Endothelial cell (in vitro differentiated cells): ENCODE data around the gene MSRB3. TPM values are rescaled to one million over a fixed set of nuclear protein-coding genes. Genes with fewer than 3 reads are reported as not detected.
A peak's percentile ranks its signal among the peaks of the same experiment; 100 is the strongest.

Experiments
- DNase-seq: peaks from one replicate; pipeline ENCODE4 v3.0.0; 2021; ENCODE audit warnings: low spot score
- H3K27ac Mint-ChIP-seq: one replicate; pipeline ENCODE4 v1.8.0; 2021; ENCODE audit warnings: mixed read lengths, inconsistent platforms; ENCODE audit not compliant: unreplicated experiment
- H3K27me3 Mint-ChIP-seq: one replicate; pipeline ENCODE4 v1.8.0; 2021; ENCODE audit warnings: mild to moderate bottlenecking, moderate library complexity, mixed read lengths, inconsistent platforms; ENCODE audit not compliant: unreplicated experiment
- H3K36me3 Mint-ChIP-seq: one replicate; pipeline ENCODE4 v1.8.0; 2021; ENCODE audit warnings: mild to moderate bottlenecking, low read depth, mixed read lengths, inconsistent platforms; ENCODE audit not compliant: unreplicated experiment
- H3K4me1 Mint-ChIP-seq: one replicate; pipeline ENCODE4 v1.8.0; 2021; ENCODE audit warnings: mild to moderate bottlenecking, mixed read lengths, inconsistent platforms; ENCODE audit not compliant: unreplicated experiment
- H3K4me3 Mint-ChIP-seq: one replicate; pipeline ENCODE4 v1.8.0; 2021; ENCODE audit warnings: mild to moderate bottlenecking, mixed read lengths, inconsistent platforms; ENCODE audit not compliant: unreplicated experiment
- H3K9me3 Mint-ChIP-seq: one replicate; pipeline ENCODE4 v1.8.0; 2021; ENCODE audit warnings: mixed read lengths, inconsistent platforms; ENCODE audit not compliant: unreplicated experiment
- total RNA-seq: library from RNA; stranded (reverse); fragmentation: NEBNext Ultra II Directional; extraction: Animal tissue kit (Norgen Biotek cat#: 25700); gene quantifications from one replicate; pipeline ENCODE4 v1.2.1, GENCODE V29; 2021; ENCODE audit not compliant: unreplicated experiment
- TF ChIP-seq, protein P1 (sequence below): fragments of 200-600 bp; sonication (generic); IDR thresholded peaks from one replicate; pipeline ENCODE4 v1.5.0; 2021; ENCODE audit warnings: antibody characterized with exemption; ENCODE audit not compliant: unreplicated experiment

MSRB3 gene
- total RNA-seq, 1 donor from 2014 or later = 19.9 TPM

DNA sequence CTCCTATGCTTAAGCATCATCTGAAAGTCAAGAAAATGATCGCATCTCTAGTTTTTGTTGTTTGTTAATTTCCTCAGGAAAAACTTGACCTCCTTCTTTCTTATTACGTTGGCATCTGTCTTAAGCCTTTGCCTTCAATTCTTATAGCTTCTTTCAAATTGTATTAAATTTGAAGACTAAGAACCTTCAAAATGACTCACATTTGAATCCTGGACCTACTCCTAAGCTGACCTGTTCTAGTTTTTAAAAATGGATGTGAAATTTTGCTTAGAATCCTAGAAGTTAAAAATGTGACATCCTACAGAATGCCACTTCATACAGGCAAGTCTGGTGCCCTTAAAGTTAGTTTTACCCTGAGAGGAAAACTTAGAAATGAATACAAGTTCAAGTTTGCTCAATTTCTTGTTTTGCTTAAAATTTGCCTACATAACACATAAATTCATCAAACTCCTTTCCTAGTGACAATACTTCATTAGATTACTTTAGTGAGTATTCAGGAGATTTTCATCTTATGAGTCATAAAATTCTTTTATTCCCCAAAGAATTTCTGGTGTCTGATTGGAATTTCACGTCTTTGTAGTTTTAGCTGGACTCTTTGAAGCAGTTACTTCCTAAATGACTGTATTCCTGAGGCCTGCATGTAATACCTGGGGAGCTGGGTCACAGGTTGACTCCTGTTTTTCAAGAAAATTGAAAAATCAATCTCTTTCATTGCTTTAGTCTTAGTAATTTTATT, 152.3 kb downstream of the MSRB3 start:
- TF ChIP-seq, protein P1, sequence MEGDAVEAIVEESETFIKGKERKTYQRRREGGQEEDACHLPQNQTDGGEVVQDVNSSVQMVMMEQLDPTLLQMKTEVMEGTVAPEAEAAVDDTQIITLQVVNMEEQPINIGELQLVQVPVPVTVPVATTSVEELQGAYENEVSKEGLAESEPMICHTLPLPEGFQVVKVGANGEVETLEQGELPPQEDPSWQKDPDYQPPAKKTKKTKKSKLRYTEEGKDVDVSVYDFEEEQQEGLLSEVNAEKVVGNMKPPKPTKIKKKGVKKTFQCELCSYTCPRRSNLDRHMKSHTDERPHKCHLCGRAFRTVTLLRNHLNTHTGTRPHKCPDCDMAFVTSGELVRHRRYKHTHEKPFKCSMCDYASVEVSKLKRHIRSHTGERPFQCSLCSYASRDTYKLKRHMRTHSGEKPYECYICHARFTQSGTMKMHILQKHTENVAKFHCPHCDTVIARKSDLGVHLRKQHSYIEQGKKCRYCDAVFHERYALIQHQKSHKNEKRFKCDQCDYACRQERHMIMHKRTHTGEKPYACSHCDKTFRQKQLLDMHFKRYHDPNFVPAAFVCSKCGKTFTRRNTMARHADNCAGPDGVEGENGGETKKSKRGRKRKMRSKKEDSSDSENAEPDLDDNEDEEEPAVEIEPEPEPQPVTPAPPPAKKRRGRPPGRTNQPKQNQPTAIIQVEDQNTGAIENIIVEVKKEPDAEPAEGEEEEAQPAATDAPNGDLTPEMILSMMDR = no peak
- Mint-ChIP-seq H3K4me3 (no peak overlapping the region), H3K4me1 (peaks cover 38% of the 10 kb centered on the region), H3K36me3 (no peaks in the 10 kb centered on the region), H3K9me3 (peaks cover 7% of the 10 kb centered on the region), H3K27me3 (no peaks in the 10 kb centered on the region), H3K27ac (peak overlapping the region; percentile 50)
- no peak for DNase-seq

DNA sequence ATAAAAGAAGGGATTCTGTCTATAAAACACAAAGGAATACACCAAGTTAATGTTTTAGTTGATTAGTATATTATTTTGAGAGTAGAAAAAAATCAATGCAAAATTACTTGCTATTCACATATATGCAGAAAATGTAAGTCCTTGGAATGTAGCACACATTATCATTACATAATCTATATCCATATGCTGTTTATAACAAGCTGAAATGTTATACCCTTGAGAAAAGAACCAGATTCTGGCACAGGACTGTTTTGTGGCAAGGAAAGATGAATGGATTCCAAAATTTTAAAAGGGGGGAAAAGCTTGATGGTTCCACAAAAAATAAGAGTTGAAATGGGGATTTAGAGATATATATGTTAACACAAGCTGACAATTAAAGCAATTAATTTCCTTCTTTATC, 153.6 kb downstream of the MSRB3 start:
- Mint-ChIP-seq H3K27me3 (no peaks in the 10 kb centered on the region), H3K4me1 (peaks cover 34% of the 10 kb centered on the region), H3K4me3 (no peak overlapping the region), H3K27ac (no peak overlapping the region), H3K9me3 (peaks cover 5% of the 10 kb centered on the region), H3K36me3 (no peaks in the 10 kb centered on the region)
- TF ChIP-seq, protein P1 = no peak
- DNase-seq = no peak

DNA sequence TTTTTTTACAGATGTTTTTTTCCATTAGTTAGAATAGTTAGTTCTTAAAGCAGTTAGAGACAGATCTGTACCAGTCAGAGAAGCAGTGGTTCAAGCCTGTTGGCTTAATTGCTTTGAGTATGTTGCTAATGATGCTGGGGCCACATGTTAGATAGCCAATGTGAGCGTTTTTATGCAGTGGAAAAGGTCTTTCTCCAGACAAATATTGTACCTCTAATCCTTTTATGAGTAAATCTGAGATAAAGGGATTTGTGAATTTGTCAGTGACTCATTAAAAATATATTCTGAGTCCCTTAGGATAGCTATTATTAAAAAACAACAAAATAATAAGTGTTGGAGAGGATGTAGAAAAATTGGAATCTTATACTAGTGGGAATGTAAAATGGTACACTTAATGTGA, 154.2 kb downstream of the MSRB3 start:
- Mint-ChIP-seq H3K27me3 (no peaks in the 10 kb centered on the region), H3K9me3 (no peaks in the 10 kb centered on the region), H3K4me1 (peaks cover 30% of the 10 kb centered on the region), H3K27ac (no peak overlapping the region), H3K4me3 (no peak overlapping the region), H3K36me3 (no peaks in the 10 kb centered on the region)
- TF ChIP-seq, protein P1 = no peak
- DNase-seq = no peak

DNA sequence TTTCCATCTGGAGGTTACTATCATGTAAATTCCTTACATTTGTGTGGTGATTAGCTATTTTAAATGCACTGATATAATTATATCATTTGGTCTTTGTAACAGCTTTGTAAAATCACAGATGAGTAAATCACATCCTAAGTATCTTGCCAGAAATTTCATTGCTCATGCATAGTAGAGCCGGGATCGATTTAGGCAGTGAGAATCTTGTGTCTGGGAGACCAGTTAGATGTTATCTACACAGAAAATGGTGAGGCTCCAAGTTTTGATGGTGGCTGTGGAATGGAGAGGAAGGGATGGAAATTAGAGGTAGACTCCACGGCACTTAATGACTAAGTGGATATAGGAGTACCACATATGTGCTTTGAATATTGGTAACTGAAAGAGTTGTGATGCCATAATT, 156.3 kb downstream of the MSRB3 start:
- no peak for DNase-seq
- peaks cover 2% of the 10 kb centered on the region for H3K27me3 Mint-ChIP-seq
- H3K4me3 Mint-ChIP-seq = no peak overlapping the region
- no peaks in the 10 kb centered on the region for H3K9me3 Mint-ChIP-seq
- H3K27ac Mint-ChIP-seq = no peak overlapping the region
- H3K4me1 Mint-ChIP-seq = peaks cover 28% of the 10 kb centered on the region
- no peaks in the 10 kb centered on the region for H3K36me3 Mint-ChIP-seq
- TF ChIP-seq, protein P1 = no peak

DNA sequence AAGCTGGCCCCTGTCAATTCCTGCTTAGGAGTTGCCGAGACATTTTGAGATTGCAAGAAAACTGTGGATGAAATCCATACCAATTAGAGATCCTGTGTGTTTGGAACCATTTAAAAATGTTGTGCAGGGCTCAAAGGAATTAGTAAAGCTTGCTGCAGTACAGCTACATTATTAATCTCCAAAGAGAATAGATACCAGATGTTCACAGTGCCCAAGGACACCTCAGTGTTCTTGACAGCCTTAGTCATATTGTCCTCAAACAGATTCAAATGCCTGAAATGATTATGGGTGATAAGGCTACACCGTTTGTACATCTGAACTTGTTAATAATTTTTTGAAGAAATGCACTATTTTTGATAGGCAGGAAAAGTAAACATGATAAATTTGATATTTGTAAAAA, 164.6 kb downstream of the MSRB3 start:
- H3K9me3 Mint-ChIP-seq = no peaks in the 10 kb centered on the region
- H3K27me3 Mint-ChIP-seq = peaks cover 2% of the 10 kb centered on the region
- H3K27ac Mint-ChIP-seq = no peak overlapping the region
- peaks cover 10% of the 10 kb centered on the region for H3K4me1 Mint-ChIP-seq
- DNase-seq = no peak
- TF ChIP-seq, protein P1 = no peak
- no peaks in the 10 kb centered on the region for H3K36me3 Mint-ChIP-seq
- no peak overlapping the region for H3K4me3 Mint-ChIP-seq
